Hindlimb muscle (tissue), 1 donor: Measurements from ENCODE around the gene TDRD7. TPM values are rescaled to one million over a fixed set of nuclear protein-coding genes. Genes with fewer than 3 reads are reported as not detected.

Source experiments
- DNase-seq: peaks from one replicate; pipeline ENCODE4 v3.0.0-alpha.2; 2013
- polyA plus RNA-seq: library from polyadenylated mRNA; unstranded; fragments of 120-200 nt; gene quantifications from one replicate; pipeline ENCODE4 v1.2.1, GENCODE V29; 2013; ENCODE audit not compliant: insufficient read length

TDRD7 gene
- polyA plus RNA-seq, 1 donor = 5.4 TPM

DNA sequence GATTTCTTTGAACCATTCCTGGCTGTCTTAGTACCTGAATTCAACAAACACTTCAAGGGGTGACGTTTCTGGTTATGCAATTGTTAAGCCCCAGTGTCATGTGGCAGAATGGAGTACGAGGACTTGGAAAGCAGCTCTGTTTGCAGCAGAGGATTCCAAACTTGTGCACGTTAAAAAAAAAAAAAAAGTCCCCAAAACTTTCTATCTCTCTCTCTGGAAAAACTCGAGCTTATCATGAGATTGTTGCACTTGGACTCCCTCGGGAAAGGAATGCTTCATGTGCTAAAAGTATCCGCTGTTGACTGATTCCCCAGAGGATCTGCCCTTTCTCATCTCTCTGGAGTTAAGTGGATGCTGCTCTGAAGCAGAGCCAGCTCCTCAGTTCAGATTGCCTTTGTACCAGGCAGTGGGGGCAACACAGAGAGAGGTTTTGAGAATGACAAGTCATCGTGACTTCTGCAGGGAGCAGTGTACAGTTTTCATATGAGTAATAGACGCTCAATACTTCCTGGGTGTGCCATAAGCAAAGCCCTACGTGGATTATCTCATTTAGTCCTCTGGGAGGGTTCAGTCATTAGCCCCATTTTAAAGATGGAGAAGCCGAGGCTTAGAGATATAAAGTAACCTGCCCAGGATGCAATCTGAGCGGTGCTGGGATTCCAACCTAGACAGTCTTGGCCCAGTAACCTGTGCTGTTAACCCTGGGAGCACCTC is 117.6 kb downstream of the TDRD7 start:
- DNase-seq = no peak

DNA sequence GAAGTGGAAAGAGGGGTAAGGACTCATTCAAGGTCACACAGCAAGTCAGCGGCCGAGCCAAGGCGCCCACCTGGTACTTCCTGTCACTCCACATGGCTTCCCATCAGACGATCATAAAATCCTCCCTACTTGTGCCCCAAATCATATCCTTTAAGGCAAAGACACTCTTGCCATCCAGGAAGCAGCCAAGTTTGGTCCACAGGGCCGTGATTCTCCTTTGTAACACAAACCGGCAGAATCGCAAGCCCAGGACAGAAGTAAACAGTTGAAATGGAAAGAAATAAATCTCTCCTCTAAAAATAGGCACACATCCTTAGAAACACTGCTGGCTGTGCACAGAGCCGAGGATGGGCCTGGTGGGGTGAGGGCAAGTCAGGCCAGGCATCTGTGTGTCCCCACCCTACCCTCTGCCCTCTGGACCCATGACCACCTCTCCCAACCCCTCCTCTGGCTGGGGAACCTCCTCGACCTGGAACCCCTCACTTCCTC is 120.0 kb downstream of the TDRD7 start:
- no peak for DNase-seq

DNA sequence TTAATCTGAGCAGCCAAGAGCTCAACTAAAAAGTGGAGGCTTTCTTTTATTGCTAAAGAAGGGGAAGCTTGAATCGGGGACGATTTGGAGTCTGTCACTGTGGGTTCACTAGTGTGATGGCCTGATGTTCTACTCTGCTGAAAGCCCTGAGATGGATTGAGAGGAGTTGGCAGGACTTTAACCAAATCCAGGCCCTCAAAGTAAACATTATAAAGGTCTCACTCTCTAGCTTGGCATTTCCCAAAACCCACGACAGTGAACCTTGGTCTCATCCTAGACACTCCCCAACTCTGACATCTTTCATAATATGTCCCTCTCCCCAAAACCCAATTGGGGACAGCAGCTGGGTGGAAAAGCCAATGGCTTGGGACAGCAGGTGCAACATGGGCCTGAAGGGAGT is 122.3 kb downstream of the TDRD7 start:
- DNase-seq = no peak

GRCh38 chr9:97534961-97535594 is 123.2 kb downstream of the TDRD7 start:
- DNase-seq = no peak

GRCh38 chr9:97535771-97536170 is 123.9 kb downstream of the TDRD7 start:
- DNase-seq = no peak

GRCh38 chr9:97536480-97536879 is 124.6 kb downstream of the TDRD7 start:
- no peak for DNase-seq

DNA sequence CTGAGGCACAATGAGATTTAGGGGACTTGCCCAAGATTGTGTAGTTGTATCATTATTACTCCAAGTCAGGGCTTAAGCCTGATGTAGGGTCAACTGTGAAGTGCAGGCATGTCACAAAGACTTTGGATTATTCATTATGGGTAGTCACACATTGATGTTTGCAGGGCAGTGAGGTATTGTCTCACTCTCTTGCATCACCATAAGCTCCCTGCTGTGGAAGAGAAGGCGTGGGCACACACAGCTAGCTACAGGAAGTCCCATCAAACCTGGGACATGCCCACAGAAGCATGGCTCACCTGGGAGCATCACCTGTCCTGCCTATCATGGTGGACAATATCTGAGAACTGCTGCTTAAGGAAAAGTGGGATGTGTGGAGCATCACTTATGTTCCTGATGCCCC is 131.7 kb downstream of the TDRD7 start:
- no peak for DNase-seq

- no peak for DNase-seq
These were observed 133.6 kb downstream of the TDRD7 start for GRCh38 chr9:97545486-97545885.

Other genes with a start within 250 kb of the TDRD7 start
- gene CCDC180, start 104.4 kb upstream of the TDRD7 start, polyA plus RNA-seq = 7.9 TPM
- gene TMOD1, start 89.6 kb downstream of the TDRD7 start, polyA plus RNA-seq = 145 TPM
- 22.2 TPM for gene TSTD2, start 221.3 kb downstream of the TDRD7 start, polyA plus RNA-seq
- gene NCBP1, start 221.7 kb downstream of the TDRD7 start, polyA plus RNA-seq = 33.8 TPM